Fibroblast of skin of right biceps (primary cell): ENCODE results near the gene COL9A2.

ENCODE experiments used
- DNase-seq: peaks from one replicate; pipeline ENCODE4 v3.0.0-alpha.2; 2013

Gene COL9A2

DNA sequence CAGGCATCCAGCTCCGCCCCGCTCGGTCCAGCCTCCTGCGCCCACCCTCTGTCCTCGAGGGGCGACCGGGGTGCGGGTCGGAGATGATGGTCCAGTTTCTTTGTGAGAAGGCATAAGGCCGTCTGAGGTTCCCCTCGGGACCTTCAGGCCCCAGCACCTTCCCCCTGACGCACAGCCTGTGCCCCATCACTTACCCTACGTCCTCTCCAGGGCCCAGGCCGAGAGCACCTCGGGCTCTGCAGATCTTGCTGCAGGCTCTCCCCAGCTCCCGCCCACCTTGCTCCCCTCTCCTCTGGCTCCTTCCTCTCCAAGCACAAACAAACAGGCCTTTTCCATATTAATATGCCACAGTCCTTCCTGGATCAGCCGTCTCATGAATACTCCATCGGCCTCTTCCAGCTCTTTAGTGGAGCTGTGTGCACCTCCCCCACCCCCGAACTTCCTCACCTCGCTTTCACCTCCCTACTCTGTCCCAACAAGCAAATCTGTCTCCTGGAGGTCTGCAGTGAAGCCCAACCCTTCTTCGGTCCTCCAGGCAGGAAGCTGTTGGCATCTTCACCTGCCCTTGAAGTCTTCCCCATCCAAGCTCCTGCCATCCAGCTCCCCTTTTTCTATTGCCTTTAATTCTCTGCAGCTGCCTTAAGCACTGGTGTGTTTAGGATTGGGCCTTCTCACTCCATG, 448 bp upstream of the COL9A2 start:
- no peak for DNase-seq

DNA sequence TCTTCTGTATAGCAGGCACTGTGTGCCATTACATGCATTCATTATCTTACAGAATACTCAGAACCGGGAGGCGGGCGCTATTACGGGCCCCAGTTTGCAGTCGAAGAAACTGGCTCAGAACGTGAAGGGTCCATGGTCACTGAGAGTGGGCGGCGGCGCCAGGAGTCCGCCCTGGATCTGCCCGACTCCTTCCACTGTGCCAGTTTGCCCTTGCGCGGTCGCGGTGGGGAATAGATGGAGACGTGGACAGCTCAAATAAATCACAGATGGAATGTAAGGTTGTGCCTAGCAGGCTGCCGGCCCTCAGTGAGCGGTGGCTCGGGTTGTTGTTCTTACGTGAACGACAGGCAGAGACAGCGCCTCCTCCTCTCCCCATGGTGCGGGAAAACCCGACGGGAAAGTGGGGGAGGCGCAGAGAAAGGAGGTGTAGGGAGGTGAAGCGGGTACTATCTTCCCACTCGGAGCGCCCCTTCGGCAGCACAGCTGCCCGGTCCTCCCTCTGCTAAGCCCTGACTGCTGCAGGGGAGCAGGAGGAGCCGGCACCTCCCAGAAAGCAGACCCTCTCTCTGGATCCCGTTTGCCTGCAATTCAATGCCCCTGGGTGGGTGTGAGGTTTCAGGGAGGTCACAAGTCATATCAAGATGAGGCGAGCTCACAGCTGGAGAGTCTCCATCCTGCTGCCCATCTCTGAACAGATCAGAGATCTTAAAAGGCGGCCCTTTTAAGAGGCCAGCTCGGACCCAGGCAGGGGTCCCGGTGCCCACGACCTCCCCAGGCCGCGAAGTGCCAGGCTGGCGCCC, 1.1 kb downstream of the COL9A2 start:
- DNase-seq: no peak

DNA sequence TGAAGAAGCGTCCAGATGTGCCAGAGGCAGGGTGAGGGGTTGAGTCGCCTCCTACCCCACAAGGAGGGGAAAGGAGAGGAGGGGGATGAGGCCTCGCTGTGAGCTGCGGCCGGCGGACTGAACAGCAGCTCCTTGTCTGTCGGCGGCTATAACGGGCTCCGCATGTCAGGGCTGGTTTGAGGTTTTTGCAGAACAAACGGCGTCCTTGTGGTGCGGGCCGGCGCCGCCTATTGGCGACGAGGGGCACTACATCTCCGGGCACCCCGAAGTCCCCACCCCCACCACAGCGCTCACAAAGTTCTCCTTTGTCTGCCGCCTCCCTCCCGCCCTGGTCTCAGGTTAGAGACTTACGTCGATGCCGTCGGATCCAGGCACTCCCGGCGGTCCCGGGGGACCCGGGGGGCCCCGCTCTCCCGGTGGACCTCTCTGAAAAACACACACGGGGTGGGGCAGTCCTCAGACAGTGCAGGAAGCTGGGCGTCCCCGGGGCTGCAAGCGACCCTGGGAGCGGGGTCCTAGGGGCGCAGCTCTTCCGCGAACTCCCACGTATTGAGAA, 1.8 kb downstream of the COL9A2 start:
- peak; percentile 86 for DNase-seq

DNA sequence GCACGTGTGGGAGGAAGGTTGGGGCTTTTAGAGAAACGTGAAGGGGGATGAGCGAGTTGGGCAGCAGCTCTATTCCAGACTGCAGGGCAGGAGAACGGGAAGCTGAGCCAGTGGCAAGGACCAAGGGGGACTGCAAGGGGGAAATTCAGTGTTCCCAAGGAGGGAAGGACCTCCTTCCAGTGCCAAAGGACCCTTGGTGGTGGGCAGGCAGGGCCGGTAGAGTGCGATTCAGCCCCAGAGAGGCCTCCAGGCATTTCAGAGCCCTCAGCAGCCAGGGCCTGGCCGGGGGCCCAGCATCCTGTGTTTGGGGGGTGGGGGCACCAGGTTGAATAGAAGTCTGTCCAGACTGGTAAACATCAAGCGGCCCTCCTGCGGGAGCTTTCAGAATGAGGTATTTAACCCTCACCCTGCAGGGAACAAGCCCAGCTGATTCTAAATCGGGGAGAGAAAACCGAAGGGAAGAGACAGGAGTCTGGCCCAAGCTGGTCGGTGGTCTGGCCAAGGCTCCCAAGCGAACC, 2.3 kb downstream of the COL9A2 start:
- no peak for DNase-seq

DNA sequence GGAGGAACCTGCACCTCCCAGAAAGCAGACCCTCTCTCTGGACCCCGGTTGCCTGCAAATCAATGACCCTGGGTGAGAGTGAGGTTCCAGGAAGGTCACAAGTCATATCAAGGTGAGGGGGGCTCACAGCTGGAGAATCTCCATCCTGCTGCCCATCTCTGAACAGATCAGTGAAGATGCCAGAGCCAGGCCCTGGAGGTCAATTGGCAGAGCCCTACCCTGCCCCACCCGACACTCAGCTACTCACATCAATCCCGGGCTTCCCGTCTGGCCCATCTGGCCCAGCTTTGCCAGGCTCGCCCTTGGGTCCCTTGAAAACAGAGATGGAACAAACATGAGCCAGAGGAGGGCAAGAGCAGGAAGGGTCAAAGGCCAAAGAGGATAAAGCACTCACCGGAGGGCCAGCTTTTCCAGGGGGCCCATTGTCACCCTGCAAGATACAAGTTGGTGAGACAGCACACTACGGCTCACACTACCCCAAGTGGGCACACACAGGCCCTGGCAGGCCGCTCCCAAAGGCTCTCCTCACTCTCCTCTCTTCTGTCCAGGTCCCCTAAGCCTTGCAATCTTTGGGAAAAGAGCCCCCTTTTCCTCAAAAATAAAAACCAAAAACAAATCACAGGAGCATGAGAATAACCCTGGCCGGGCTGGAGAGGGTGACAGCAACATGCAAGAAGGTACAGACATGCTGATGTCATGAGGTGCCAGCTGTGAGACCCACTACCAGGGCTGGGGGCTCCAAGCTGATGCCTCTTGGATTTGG, 2.9 kb downstream of the COL9A2 start:
- DNase-seq: no peak

DNA sequence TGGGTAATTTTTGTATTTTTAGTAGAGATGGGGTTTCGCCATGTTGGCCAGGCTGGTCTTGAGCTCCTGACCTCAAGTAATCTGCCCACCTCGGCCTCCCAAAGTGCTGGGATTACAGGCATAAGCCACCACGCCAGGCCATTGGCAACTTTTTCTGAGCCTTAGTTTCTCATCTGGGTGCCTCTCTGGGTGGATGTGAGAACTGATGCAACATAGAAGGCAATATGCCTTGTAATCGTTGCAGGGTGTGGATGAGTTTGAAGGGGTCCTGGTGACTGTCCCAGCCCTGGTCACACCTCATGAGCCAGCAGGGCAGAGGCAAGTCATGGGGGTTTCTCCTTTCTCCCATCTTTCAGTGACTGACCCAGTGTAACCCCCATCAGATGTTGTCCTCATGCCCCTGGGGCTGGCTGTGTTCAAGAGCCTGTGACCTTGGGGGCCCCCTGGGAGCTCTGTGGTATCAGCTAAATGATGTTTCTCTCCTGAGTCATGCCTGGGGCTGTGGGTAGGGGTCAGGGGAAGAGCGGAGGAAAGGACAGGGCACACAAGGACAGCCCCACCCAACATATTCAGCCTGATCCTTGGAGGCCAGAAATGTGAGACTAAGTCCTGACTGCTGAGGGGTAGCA, 3.6 kb downstream of the COL9A2 start:
- peak; percentile 61 for DNase-seq

DNA sequence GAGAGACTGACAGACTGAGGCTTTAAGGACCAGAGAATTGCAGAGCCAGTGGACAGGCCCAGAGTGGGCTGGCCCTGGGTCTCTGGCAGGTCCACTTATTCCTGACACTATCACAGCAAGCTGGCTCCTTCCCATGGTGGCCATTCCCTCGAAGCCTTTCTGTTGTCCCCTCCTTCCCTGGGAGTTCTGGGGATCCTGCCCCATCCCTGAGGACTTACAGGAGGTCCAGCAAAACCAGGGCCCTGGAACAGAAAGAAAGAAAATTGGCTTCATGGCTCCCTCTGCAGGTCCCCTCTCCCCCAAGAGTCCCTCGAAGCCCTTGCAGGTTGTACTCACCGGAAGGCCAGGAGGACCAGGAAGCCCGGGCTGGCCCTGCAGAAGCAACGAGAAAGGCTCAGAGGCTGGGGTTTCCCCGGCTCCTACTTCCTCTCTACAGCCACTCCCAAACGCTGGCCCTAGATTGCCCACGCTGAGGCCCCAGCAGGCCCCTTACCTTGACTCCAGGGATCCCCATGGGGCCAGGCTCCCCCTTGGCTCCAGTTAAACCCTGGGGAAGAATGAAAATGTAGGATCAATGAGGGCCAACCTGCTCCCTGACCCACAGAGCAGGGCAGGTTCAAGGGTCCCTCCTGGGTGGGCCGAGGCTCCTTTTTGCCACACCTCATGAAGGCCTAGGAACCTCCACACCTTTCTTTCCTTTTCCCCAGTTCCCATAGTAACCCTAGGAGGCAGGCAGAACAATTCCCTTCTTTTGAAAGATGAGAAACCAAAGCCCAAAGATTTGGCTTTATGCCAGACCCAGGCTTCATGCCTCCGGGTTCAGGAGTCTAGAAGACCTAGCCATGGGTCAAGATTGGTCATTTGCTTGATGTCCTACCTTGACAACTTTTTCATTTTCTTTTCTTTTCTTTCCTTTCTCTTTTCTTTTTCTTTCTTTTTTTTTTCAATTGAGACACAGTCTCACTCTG, 4.6 kb downstream of the COL9A2 start:
- no peak for DNase-seq

DNA sequence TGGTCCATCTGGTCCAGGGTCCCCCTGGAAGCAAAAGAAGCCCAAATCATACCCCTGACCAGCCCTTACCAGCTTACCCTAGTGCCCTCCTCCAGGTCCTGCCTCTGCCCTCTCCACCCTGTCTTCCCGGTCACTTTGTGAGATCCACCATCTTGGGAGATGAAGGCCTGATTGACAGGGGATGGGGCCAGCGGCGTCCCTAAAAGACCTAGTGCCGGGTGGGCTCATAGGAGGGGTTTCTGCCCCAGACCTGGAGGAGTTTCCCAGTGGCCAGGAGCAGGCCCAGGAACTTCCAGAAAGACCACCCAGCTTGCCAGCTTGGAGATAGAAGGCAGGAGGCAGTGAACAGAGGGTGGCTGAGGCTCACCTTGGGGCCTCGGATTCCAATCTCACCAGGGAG, 5.4 kb downstream of the COL9A2 start:
- DNase-seq: no peak

DNA sequence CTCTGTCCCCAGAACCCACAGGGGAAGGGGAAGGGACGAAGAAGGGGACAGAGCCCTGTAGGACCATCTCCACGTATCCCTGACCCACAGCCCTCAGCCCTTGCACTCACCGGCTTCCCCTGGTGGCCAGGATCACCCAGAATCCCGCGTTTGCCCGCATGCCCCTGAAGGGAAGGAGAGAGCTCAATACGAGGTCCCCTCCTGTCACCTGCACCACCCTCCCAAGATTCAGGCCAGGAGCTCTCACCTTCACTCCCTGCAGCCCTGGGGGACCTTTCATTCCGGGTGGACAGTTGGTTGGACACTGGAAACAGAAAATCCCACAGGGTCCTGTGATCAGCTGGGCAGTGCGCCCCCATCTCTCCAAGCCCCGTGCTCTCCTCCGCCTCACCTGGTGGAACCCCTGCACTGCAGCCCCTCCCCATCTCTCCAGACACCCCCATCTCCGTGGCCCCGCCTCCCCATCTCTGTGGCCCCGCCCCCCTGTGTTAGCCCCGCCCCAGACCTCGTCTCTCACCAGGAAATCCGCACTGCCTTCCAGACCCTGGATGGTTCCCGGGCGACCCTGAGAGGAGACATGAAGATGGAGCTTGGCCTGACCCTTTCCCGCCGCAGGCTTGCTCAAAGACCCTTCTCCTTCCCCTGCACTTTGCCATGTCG, 6.0 kb downstream of the COL9A2 start:
- DNase-seq: no peak

DNA sequence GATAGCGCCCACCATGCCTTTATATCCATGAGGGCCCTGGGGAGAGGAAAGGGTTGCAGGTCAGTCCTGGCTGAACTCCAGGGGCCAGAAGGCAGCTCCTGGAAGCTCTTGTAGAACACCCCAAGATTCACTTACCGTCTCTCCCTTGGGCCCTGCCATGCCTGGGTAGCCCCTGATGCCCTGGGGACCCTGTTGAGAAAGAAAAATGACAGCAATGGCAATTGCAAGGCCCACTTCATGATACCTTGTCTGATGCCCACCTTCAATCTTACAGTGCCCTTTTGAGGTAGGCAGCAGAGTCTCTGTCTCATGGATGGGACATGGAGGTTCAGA, 7.0 kb downstream of the COL9A2 start:
- no peak for DNase-seq

DNA sequence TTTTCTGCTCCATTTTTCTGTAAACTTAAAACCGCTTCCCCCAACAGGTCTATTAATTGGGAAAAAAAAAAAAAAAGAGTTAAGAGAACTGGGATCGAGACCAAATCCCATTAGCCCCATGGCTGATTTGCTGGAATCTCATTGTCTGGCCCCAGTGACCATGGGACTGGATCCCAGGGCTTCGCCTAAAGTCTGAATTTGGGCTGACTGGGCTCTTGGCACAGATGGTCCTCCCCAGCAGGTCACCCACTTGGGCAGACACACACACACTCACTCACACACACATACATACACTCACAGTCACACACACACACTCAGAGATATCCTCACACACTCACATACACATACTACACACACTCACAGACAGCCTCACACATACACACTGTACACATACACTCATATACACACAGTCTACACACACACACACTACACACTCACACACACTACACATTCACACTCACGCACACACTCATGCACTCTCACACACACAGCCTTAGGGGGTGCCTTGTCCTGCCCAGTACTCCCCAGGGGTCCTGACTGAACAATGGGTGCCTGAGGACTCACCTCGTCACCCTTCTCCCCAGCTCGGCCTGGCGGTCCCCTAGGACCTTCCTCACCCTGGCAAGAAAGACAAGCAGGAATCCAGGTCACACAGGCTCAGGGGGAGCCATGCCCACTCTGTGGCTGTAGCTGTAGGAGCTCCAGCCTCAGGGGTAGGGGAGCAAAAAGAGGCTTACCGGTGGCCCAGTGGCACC, 7.5 kb downstream of the COL9A2 start:
- DNase-seq: no peak

DNA sequence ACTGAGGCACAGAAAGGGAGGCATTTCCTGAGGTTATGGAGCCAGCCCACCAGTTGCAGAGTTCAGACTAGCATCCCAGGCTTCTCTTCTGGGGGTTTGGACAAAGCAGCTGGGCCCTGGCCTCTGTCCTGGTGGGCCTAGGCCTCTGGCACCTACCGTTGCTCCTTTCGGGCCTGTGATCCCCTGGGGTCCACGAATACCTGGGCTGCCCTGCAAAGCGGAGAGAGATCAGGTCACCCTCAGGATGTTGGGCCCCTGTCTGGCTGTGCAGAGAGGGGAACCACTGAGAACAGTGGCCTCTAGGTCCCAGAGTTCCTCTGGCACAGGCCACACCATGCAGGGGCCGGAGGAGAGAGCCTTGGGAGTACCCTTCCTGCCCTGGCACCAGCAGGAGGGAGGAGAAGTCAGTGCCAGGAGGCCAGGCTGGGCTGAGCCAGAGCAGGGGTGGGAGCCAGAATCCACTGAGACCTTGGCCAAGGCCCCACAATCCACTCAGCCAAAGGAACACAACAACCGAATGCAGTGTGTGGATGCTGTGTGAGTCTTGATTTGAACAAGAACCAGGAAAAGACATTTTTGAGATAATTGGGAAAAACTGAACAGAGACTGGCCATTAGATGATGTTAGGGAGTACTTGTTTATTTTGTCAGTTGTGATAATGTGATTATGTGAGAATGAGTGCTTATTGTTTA, 8.9 kb downstream of the COL9A2 start:
- DNase-seq: no peak

DNA sequence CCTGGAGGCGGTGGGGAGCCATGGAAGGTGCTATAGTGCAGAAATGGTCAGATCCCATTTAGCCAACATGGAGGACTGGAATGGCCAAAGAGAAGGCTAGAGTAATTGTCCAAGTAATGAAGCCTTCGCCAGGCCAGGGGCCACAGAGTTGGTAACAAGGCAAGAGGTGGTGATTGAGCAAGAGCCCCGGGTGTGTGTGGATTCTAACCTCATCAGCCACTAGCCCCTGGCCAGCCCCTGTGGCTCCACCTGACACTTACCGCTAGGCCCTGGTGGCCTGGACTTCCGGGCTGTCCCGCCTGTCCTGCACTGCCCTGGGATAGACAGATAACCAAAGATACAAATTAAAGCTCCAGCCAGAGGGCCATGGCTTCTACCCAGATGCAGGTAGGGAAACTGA, 9.9 kb downstream of the COL9A2 start:
- DNase-seq: no peak

DNA sequence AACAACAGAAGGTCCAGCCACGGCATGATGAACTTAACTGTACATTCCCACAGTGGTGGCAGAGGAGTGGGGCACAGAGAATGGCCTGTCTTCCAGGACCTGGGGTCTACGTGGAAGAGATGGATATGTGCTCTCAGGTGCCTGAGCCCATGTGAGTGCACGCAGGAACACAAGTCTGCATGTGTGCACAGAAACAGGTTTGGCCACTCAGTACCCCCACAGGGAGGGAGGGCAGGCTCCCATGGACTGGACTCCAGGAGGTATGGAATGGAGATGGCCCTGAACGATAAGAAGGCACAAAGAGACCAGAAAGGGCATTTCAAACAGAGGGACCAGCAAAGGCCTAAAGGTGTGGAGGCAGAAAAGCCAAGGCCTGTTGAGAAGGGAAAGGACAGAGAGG, 10.8 kb downstream of the COL9A2 start:
- DNase-seq: no peak

DNA sequence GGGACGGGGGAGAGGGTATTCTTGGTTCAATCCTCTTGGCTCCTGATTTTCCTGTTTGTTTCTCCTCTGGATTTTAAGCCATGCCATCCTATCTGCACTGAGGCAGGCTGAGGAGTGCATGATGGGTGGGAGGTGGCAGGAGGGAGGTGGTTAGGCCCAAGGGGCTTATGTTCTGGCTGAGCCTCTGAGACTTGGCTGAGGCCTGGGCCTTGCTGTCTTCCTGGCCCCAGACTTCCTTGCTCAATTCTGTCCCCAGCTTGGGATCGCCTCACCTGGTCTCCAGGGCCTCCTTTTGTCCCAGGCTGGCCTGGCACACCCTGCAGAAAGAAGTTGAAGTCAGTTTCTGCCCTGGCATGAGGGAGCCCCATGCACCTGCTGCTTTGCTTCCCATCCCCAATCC, 11.2 kb downstream of the COL9A2 start:
- DNase-seq: no peak

DNA sequence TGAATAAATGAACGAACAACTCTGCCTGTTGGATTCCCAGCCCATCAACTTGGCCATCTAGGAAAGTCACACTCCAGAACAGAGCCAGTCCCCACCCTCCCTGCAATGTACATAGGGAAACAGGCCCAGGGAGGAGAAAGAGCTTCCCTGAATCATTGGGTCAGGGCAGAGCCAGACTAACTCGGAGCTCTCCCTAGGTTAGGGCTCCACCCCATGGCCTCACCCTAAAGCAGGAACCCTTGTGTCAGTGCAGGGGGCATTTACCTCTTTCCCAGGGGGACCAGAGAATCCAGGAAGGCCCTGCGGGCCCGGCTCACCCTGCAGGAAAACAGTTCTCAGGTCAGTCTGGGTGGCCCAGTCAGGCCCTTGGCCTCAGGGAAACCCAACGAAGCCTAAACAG, 11.6 kb downstream of the COL9A2 start:
- DNase-seq: no peak

DNA sequence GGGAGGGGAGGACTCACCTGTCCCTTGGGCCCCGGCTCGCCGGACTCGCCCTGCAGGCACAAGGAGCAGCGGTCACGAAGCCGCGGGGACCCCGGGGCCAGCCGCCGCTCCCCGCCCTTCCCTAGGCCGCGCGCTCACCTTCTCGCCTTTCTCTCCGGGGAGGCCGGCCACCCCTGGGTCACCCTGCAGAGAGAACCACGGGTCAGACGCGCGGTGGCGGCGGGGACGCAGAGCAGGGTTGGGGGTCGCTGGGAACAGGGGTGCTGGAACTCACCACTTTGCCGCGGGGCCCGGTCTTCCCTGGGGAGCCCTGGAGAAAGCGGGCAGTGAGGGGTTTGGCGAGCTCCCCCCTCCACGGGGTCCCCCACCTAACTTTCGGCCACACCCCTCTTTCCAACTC, 13.3 kb downstream of the COL9A2 start:
- no peak for DNase-seq

DNA sequence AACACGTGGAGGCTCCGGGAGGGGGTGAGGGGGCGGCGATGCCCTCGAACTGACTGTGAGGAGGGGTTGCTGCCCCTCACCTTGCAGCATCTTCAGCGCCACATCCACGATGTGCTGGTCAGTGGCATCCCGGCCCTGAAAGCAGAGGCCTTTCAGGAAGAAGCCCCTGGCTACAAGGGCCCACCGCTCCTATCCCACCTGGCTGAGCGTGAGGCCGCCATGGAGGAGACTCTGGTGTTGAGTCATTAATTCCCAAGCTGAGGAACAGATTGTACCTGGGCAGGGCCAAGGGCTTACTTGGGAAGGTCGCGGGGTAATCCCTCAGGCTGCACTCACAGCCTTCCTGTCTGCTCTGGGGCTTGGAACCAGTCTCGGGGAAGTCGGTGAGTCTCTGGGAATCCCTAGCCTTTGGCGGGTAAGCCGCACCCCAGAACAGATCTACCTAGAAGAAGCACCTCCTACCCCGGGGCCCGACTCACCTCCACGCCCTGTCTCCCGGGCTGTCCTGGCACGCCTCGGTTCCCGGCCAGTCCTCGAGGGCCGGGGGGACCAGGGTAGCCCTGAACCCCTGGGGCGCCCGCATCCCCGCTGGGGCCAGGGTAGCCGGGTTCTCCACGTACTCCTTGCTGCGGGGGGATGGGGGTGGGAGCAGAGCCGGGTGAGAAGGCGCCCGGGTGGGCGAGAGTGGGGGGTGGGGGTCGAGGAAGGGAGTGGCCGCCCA, 13.9 kb downstream of the COL9A2 start:
- DNase-seq: no peak

DNA sequence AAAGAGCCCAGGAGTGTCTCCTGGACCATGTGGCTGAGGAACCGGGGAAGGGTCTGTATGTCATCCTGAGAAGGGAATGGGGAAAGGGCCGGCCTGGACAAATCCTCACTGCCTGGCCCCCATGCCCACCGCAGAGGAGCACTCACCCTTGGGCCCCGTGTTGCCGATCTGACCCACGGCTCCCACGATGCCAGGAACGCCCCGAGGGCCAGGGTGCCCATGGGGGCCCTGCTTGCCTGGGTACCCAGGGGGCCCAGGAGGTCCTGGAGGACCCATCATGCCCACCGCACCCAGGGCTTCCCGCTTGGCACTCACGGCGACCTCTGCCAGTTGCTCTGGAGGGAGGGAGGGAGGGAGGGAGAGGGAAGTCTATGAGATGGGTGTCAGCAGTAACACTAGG, 14.6 kb downstream of the COL9A2 start:
- DNase-seq: no peak
